NCI-H526 (cell line): ENCODE results near the gene PIGR.

Experiments used
- DNase-seq, 2 experiments: peaks; one replicate each; lab custom pipeline; 2025; lab: John Stamatoyannopoulos, UW

Gene PIGR

DNA sequence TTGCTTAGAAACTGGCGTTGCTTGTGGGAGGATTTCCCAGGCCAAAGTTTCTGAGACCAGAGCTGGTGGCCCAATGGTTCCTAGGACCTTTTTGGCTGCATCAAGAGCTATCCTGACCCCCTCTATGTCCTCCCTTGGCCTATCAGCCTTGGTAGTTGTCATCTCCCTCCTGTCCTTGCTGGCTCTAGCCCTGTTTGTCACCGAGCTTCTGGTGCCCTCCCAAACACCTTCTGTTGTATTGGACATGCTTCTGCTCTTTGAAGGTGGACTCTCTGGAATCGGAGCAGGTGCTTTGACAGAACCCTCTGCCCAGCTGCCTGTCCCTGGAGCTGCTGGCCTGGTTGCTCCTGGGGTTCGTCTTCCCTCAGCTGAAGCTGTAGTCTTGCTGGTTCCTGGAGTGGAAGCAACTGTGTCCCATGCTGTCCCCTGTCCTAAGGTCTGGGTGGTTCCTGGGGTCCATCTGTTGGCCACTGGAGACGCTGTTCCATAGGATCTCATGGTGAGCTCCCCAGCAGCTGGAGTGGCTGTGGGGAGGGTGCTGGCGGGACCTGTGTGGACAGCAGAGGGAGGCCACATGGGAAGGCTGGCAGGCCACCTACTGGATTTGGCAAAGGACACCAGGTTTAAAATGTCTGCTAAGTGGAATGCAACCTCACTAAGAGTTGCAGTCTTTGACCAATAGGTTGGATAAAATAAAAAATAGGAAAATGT is 14.6 kb upstream of the PIGR start:
- DNase-seq = no peak

- no peak for DNase-seq
Observed at GRCh38 chr1:206958144-206958543, 11.9 kb upstream of the PIGR start.

- DNase-seq = no peak
Observed at GRCh38 chr1:206957639-206958038, 11.4 kb upstream of the PIGR start.

DNA sequence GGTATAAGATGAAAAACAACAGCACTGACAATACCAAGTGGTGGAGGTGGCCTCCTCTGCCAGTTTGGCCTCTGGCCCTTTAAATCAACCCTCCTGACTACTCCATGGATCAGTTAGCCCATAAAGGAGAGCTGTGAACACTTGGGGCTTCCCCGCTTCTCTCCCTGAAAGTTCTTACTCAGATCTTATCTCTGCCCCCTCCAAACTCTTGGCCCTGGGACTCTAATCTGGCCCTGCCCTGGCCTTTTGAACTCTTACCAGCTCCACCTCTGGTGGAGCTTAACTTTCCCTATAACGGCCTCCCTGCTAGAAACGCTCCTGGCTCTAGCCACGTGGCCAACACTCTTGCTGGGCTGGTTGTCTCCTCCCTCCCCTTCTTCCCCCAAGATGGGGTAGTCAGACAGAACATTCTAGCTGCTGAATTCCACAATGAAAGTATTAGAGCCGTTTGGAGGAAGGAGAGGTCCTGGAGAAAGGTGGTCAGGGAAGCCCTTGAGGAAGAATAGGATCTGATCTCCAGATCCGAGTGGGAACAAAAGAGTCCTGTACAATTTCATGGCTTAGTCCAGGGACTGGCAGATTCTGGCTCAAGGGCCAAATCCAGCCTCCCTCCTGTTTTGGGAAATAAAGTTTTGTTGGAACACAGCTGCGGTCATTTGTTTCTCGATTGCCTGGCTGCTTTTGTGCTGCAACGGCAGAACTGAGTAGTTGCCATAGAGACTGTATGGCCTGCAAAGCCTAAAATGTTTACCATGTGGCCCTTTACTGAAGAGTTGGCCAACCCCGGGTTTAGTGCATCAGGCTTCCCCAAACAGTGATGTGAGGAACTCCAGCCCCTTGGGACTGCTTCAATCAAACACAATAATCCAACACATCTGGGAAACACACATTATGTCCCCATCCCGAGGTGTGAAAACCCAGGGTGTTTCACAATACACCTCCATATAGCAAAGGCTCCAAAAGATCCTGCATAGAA is 9.5 kb upstream of the PIGR start:
- no peak for DNase-seq

DNA sequence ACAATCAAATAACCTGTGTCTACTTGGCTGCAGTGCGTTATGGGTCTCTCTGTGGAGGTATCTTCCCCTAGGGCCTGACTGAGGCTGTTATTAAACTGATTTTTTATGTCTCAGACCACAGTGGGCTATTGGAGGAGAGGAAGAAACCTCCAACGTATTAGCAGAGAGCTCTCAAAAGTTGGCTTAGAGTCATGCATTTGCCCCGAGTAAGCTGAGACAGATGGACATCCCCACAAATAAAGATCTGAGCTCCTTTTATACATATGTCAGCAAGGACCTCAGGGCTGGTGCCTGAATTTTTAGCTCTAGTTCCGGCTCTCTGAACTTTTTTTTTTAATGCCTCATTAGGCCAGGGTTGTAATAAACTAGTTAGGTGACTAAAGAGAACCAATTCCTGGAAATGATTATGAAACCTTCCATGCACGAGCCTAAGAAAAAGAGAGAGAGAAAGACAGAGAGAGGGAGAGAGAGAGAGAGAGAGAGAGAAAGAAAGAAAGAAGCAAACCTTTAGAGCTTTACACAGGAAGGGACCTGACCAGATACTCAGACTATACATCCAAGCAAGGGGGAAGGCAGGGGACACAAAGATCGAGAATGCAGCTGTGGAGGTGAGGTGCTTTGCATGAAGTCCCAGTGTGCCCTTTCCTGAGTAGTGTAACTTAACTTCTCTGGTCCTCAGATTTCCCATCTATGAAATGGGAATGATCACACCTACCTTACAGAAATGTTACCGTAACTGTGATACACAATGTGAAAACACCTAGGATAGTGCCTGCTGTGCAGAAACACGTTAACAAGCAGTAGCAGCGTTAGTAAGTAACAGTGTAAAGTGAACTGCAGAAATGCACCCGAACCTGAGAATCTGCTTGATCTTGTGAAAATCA is 8.4 kb upstream of the PIGR start:
- no peak for DNase-seq

DNA sequence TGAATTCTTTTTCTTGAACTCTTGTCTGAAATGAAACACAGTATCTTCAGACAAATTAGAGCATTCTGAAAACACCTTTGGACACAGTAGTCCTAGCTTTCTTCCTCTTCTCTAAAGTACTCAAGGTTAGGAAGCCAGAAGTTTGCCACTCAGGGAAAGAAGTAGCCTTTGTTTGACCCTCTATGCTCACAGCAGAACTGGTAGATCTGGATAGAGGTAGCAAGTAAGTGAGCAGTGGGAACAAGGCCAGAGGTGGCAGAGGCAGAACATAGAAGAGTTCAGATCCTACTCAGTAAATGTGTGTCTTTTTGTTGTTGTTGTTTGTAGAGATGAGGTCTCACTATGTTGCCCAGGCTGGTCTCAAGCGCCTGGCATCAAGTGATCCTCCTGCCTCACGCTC is 7.4 kb upstream of the PIGR start:
- no peak for DNase-seq

DNA sequence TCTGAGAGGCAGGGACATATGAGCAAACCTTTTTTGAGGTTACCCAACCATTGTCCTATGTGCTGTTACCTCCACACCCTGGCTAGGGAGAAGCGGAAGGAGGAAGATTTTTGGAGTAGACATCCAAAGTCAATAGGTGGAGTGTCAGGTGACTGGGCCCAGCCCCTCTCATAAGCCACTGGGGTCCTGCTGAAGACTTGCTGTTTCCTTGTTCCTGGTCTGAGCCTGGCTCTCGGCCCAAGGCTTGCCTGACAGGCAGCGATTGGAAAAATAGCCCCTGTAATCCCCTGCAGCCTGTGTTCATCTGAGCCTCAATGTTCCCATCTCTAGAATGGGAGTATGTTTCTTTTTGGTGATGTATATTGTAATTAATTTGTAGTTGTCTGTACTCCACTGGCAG is 6.9 kb upstream of the PIGR start:
- no peak for DNase-seq

DNA sequence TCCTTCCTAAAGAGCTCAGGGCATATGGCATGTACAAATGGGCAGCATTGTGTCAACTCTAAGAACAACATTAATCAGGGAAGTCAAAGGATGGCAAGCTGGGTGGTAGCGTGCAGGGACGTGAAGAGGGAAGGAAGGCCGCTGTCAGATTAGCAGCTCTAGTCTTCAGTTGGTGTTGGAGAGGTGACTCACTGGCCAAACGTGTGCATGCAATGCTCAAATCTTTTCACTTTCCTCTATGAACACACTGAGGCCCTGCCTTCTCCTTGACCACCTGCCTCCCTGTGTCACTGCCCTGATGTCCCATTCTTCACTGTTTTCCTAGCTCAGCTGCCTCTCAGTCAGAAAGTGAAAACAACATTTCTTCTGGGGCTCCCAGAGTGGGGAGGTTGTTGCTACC is 5.9 kb upstream of the PIGR start:
- DNase-seq = no peak

- DNase-seq = no peak
Observed at GRCh38 chr1:206951318-206952100, 5.2 kb upstream of the PIGR start.

DNA sequence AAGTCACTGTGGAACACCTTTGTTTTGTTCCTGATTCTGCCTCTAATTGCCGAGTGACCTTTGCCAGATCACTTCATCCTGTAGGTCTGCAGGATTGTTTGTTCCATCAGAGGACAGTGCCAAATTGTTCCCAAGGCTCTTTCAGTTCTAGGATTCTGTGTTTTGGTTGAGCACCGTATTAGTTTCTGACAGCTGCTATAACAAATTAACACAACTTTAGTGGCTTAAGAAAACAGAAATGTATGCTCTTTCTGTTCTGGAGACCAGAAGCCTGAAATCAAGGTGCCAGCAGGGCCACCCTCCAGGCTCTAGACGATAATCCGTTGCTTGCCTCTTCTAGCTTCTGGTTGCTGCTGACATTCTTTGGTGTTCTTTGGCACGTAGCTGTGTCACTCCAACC is 3.4 kb upstream of the PIGR start:
- DNase-seq = no peak

DNA sequence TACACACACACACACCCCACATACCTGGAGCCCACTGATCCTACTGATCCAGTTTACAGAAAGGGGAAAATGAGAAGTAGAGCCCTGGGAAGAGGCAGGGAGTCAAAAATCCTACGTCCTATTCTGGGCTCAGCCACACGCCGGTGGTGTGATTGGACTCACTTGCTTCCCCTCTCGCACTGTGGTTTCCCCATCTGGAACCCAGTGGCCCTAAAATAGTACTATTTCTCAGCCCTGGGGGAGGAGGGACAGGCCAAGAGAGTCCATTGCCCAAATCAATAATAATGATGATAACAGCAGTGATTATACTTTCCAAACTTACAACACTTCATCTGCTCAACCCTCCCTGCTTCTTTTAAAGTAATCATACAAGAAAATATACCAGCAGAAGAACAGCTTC is 2.9 kb upstream of the PIGR start:
- DNase-seq = no peak

GRCh38 chr1:206947255-206947654 is 989 bp upstream of the PIGR start:
- no peak for DNase-seq

- DNase-seq = no peak
Observed at GRCh38 chr1:206945779-206946178, 487 bp downstream of the PIGR start.

GRCh38 chr1:206944703-206945102 is 1.6 kb downstream of the PIGR start:
- no peak for DNase-seq

DNA sequence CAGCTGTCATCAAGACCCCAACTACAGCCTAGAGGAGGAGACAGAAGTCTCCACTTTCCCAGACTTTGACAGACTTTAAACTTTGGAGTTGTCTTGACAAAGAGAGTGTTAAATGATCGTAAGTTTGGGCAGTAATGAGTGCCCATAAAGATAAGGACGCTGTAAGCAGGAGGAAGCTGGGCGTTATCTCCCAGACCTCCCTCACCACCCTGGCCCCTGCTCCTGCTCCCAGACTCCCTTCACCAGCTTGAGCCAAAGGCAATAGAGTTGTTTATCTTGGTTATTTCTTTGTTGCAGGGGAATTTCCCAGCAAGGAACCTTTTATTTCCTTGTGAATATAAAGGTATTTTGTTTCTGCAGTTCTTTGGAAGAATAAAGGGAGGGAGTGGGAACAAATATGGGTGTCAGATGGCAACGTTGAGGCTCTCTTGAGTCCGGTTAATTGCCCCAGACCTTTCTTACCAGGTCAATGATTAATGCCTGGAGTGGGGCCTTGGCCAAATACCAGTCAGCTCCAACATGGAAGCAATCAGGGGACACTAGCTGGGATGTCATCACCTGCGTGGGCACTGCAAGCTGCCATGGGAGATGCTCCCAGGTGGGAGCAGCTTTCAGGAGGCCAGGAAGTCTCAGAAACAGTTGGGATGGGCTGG is 4.4 kb downstream of the PIGR start:
- no peak for DNase-seq

DNA sequence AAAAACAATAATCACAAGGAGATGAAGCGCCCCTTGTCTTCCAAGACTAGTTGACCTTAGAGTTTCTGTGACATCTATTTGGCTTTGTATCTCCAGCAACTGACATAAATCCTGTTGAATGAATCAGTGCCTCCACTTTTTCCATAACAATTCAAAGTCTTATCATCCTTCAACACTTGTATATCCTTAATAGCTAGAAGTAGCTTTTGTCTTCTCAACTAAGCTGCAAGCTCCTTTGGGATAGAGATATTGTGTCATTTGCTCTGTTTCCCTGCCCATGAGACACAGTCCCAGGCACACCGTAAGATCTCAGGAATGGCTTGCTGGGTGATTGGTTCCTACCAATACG is 5.7 kb downstream of the PIGR start:
- DNase-seq = no peak

GRCh38 chr1:206939841-206940587 is 6.3 kb downstream of the PIGR start:
- DNase-seq = no peak

- DNase-seq = no peak
Observed at GRCh38 chr1:206939131-206939530, 7.1 kb downstream of the PIGR start.

- DNase-seq = no peak
Observed at GRCh38 chr1:206937425-206937824, 8.8 kb downstream of the PIGR start.

- peak in 1 of 2 experiments; percentile 30 for DNase-seq
Observed at GRCh38 chr1:206935491-206936067, 10.7 kb downstream of the PIGR start.
